NCI-H1092 treated with DMSO at 0.1 percent for 48 hours (cell line): ENCODE results near the gene FBXO34.
A peak's percentile ranks its signal among the peaks of the same experiment; 100 is the strongest.
"Not testable (repeated sequence)": the region's sequence is repeated elsewhere in the genome, so short reads cannot be mapped to it uniquely, and the experiment has no call there.

Experiments
- DNase-seq: peaks from one replicate; lab custom pipeline; 2025; lab: John Stamatoyannopoulos, UW

FBXO34 gene

GRCh38 chr14:55348766-55349453 lies 77.7 kb downstream of the FBXO34 start:
- no peak for DNase-seq

- no peak for DNase-seq
These were observed 78.3 kb downstream of the FBXO34 start for GRCh38 chr14:55349565-55349964.

- no peak for DNase-seq
These were observed 79.2 kb downstream of the FBXO34 start for GRCh38 chr14:55350461-55350860.

- DNase-seq, result no peak
These were observed 79.9 kb downstream of the FBXO34 start for GRCh38 chr14:55351111-55351510.

GRCh38 chr14:55352201-55352600 lies 81.0 kb downstream of the FBXO34 start:
- DNase-seq, result no peak

- DNase-seq, result no peak
These were observed 82.7 kb downstream of the FBXO34 start for GRCh38 chr14:55353686-55354467.

GRCh38 chr14:55354500-55354899 lies 83.3 kb downstream of the FBXO34 start:
- DNase-seq, result peak; percentile 72

GRCh38 chr14:55355922-55356321 lies 84.7 kb downstream of the FBXO34 start:
- no peak for DNase-seq

- DNase-seq, result peak; percentile 54
These were observed 85.7 kb downstream of the FBXO34 start for GRCh38 chr14:55356913-55357312.

GRCh38 chr14:55359307-55359706 lies 88.1 kb downstream of the FBXO34 start:
- DNase-seq, result no peak

GRCh38 chr14:55361190-55361589 lies 90.0 kb downstream of the FBXO34 start:
- no peak for DNase-seq

GRCh38 chr14:55366271-55366670 lies 95.0 kb downstream of the FBXO34 start:
- no peak for DNase-seq

GRCh38 chr14:55370883-55371455 lies 99.7 kb downstream of the FBXO34 start:
- DNase-seq, result no peak

GRCh38 chr14:55372423-55372822 lies 101.2 kb downstream of the FBXO34 start:
- DNase-seq, result no peak

GRCh38 chr14:55372825-55373224 lies 101.6 kb downstream of the FBXO34 start:
- DNase-seq, result no peak

- DNase-seq, result no peak
These were observed 102.8 kb downstream of the FBXO34 start for GRCh38 chr14:55373784-55374705.

- DNase-seq, result no peak
These were observed 103.5 kb downstream of the FBXO34 start for GRCh38 chr14:55374771-55375170.

GRCh38 chr14:55377236-55377635 lies 106.0 kb downstream of the FBXO34 start:
- no peak for DNase-seq

GRCh38 chr14:55381040-55381439 lies 109.8 kb downstream of the FBXO34 start:
- no peak for DNase-seq

- DNase-seq, result no peak
These were observed 110.3 kb downstream of the FBXO34 start for GRCh38 chr14:55381561-55381960.

- no peak for DNase-seq
These were observed 111.3 kb downstream of the FBXO34 start for GRCh38 chr14:55382483-55382882.

GRCh38 chr14:55383056-55383466 lies 111.8 kb downstream of the FBXO34 start:
- DNase-seq, result not testable (repeated sequence)
